Islet of Langerhans (tissue), 1 donor: Measurements from ENCODE around the gene PSMD13.

Experiments used
- FAIRE-seq: peaks from one replicate; lab custom pipeline; 2011; peaks lifted over from hg19 to GRCh38; lab: Jason Lieb, UNC

PSMD13 gene

GRCh38 chr11:289712-290620 lies 53.2 kb downstream of the PSMD13 start:
- FAIRE-seq: no peak

- no peak for FAIRE-seq
These were observed 54.0 kb downstream of the PSMD13 start for GRCh38 chr11:290621-291231.

- no peak for FAIRE-seq
These were observed 54.8 kb downstream of the PSMD13 start for GRCh38 chr11:291281-292210.

GRCh38 chr11:292211-293121 lies 55.7 kb downstream of the PSMD13 start:
- no peak for FAIRE-seq

GRCh38 chr11:293271-293851 lies 56.6 kb downstream of the PSMD13 start:
- FAIRE-seq: no peak

- FAIRE-seq: no peak
These were observed 57.3 kb downstream of the PSMD13 start for GRCh38 chr11:293852-294661.

GRCh38 chr11:294780-295179 lies 58.0 kb downstream of the PSMD13 start:
- no peak for FAIRE-seq

- FAIRE-seq: no peak
These were observed 58.8 kb downstream of the PSMD13 start for GRCh38 chr11:295351-296170.

GRCh38 chr11:296171-297050 lies 59.6 kb downstream of the PSMD13 start:
- no peak for FAIRE-seq

GRCh38 chr11:297051-297585 lies 60.3 kb downstream of the PSMD13 start:
- FAIRE-seq: no peak

- FAIRE-seq: no peak
These were observed 61.0 kb downstream of the PSMD13 start for GRCh38 chr11:297586-298405.

GRCh38 chr11:298406-299065 lies 61.8 kb downstream of the PSMD13 start:
- no peak for FAIRE-seq

GRCh38 chr11:299081-299891 lies 62.5 kb downstream of the PSMD13 start, which contains the start of gene IFITM5:
TSS of gene IFITM5 (minus strand) at chr11:299526. CDS start at chr11:299490, 36 bp downstream.
- no peak for FAIRE-seq

GRCh38 chr11:299951-300735 lies 63.4 kb downstream of the PSMD13 start:
- no peak for FAIRE-seq
